HUES64 (cell line): ENCODE data around the gene RAI1.

Experiments
- H3K27ac ChIP-seq: 2 replicates; pipeline ENCODE4 v1.7.0; 2013; ENCODE audit warnings: low read depth, low read length, inconsistent platforms
- H3K27me3 ChIP-seq: 2 replicates; pipeline ENCODE4 v1.6.1; 2013; ENCODE audit warnings: mild to moderate bottlenecking, low read length; ENCODE audit not compliant: insufficient read depth
- H3K36me3 ChIP-seq: 2 replicates; pipeline ENCODE4 v1.6.1; 2013; ENCODE audit warnings: mild to moderate bottlenecking, low read length; ENCODE audit not compliant: insufficient read depth
- H3K4me1 ChIP-seq: 2 replicates; pipeline ENCODE4 v1.6.1; 2013; ENCODE audit warnings: mild to moderate bottlenecking, low read length, moderate library complexity; ENCODE audit not compliant: insufficient read depth
- H3K4me3 ChIP-seq: 2 replicates; pipeline ENCODE4 v1.5.1; 2013; ENCODE audit warnings: mild to moderate bottlenecking, low read length, moderate library complexity
- H3K9ac ChIP-seq: 2 replicates; pipeline ENCODE4 v1.6.1; 2013; ENCODE audit warnings: mild to moderate bottlenecking, low read depth, low read length
- H3K9me3 ChIP-seq: 2 replicates; pipeline ENCODE4 v1.6.1; 2013; ENCODE audit warnings: low read depth, low read length; ENCODE audit not compliant: insufficient read depth
- WGBS: fragments of 150-250, 120-280 bp; methylation state at CpG from one replicate; pipeline ENCODE4 v1.1.7; 2013; ENCODE audit warnings: missing lambda C conversion rate; 5-methylcytosine and 5-hydroxymethylcytosine counted together

RAI1 gene

DNA sequence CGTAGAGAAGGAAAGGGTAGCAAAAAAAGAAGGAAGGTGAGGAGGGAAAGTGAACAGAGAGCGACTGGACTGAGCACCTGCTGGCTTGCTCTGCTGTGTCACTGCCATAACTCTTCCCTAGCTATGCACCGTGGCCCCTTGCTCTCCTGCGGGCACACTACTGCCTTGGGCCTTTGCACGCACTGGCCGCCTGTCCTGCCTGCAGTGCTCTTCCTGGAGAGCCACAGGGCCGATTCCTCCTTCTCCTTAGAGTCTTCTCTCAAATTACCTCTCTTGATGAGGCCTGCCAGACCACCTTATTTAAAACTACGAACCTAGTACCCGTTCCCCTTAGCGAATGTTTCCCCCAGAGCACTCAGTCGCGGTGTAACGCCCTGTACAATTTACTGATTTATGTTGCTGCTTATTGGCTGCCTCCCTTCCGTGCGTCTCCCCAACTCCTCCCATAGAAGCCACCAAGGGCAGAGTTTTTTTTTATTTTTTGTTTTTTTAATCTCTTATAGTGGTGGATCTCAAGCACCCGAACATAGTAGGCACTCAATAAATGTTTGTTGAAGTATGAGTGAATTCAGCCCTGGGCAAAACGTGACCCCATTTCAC, 70.3 kb downstream of the RAI1 start:
- peak overlapping the region; percentile 24; the same call in 1 of the 2 replicates for H3K4me3 ChIP-seq
- H3K36me3 ChIP-seq, result no peaks in the 10 kb centered on the region
- WGBS, result 80% methylated on average over 14 of the region's 17 CpGs
- peak overlapping the region; percentile 28; the same call in 1 of the 2 replicates for H3K9ac ChIP-seq
- H3K27me3 ChIP-seq, result no peaks in the 10 kb centered on the region
- H3K27ac ChIP-seq, result no peak overlapping the region
- H3K4me1 ChIP-seq, result peaks cover 33% of the 10 kb centered on the region
- no peaks in the 10 kb centered on the region for H3K9me3 ChIP-seq

DNA sequence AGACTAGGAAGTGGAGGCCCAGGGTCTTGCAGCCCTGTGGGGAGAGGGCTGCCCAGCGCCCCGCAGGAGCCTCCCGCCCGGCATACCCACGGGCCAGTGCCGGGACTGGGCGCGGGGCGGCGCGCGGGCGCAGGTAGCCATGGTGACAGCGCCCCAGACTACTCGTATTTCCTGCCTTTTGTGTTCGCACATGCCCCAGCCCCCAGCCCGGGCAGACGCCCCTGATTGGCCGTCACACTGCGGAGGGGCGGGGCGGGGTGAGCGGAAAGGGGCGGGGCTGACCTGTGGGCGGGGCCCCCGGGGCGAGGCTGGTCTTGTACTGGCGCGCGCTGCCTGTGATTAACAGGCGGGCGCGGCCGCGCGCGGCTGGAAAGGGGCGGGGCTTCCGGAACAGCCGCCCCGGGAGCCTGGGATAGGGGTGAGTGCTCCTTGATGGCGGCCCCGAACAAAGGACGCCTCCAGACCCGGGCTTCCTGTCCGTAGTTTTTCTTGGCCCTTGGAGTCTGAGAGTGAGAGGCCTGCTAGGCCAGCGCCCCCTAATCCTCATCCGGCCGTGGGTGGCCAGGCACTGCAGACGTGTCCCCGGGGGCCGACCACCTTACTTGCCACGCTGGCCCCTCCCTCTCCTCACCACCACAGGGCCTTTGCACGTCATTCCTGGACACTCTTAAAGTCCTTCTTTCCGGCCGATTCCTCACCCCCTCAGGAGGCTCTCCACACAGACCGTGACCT, 71.0 kb downstream of the RAI1 start:
- Histone ChIP-seq H3K9ac (peak overlapping the region; percentile 52), H3K27ac (peak overlapping the region; percentile 75), H3K9me3 (no peaks in the 10 kb centered on the region), H3K27me3 (no peaks in the 10 kb centered on the region), H3K4me1 (peaks cover 33% of the 10 kb centered on the region), H3K36me3 (no peaks in the 10 kb centered on the region), H3K4me3 (peak overlapping the region; percentile 45)
- WGBS, result 9% methylated on average over 57 of the region's 57 CpGs

DNA sequence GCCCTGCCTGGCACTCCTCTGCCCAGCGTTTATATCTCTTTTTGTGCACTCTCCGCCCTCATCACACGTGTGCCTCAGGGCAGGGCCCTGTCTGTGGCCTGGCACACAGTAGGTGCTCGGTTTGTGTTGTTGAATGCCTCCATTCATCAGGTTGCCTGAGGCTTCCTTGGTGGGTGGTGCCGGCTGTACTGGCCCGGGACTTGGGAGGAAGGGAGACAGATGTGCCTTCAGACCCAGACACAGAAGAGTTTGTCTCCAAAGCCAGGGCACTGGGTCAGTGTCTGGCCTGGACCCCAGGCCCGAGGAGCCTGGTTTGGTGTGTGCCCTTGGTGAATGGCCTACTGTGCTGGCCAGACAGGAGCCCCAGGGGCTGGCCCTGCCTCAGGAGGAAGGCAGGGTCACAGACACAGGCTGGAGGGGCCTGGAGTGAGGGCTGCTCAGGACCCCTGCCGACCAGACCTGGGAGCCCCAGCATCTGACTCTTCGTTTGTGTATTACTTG, 71.6 kb downstream of the RAI1 start:
- Histone ChIP-seq H3K4me3 (peak overlapping the region; percentile 45), H3K27me3 (no peaks in the 10 kb centered on the region), H3K27ac (peak overlapping the region; percentile 75), H3K9me3 (no peaks in the 10 kb centered on the region), H3K9ac (peak overlapping the region; percentile 52; the same call in 1 of the 2 replicates), H3K36me3 (no peaks in the 10 kb centered on the region), H3K4me1 (peaks cover 33% of the 10 kb centered on the region)
- WGBS, result 54% methylated on average over 9 of the region's 9 CpGs

- Histone ChIP-seq H3K27ac (no peak overlapping the region), H3K4me3 (no peak overlapping the region), H3K27me3 (no peaks in the 10 kb centered on the region), H3K9me3 (no peaks in the 10 kb centered on the region), H3K9ac (no peak overlapping the region), H3K4me1 (peaks cover 19% of the 10 kb centered on the region), H3K36me3 (no peaks in the 10 kb centered on the region)
- 93% methylated on average over 11 of the region's 11 CpGs for WGBS
These were observed 73.7 kb downstream of the RAI1 start for GRCh38 chr17:17754719-17755686.

- Histone ChIP-seq H3K27me3 (no peaks in the 10 kb centered on the region), H3K4me3 (no peak overlapping the region), H3K9me3 (no peaks in the 10 kb centered on the region), H3K9ac (no peak overlapping the region), H3K27ac (no peak overlapping the region), H3K4me1 (peaks cover 19% of the 10 kb centered on the region), H3K36me3 (no peaks in the 10 kb centered on the region)
- 92% methylated on average over 8 of the region's 8 CpGs for WGBS
These were observed 74.5 kb downstream of the RAI1 start for GRCh38 chr17:17755715-17756114.

DNA sequence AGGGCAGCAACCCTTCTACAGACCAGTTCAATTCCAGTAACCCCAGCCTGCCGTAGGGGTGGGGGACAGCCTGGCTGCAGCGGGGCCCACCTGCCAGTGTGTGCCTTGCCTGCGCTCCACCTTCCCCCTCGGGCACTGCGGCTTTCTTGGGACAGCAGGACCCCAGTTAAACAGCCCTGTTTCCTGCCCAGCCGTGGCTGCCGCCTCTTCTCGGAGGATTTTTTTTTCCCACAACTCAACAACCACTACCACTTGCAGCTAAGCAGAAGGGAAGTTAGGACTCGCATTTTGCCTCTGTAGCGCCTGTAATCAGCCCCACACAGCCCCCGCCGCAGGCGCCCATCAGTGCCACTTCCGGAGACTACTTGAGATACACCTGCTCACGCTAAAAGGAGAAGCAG, 76.1 kb downstream of the RAI1 start:
- Histone ChIP-seq H3K4me1 (peaks cover 9% of the 10 kb centered on the region; the same call in 1 of the 2 replicates), H3K36me3 (no peaks in the 10 kb centered on the region), H3K27me3 (no peaks in the 10 kb centered on the region), H3K4me3 (no peak overlapping the region), H3K9ac (no peak overlapping the region), H3K9me3 (no peaks in the 10 kb centered on the region), H3K27ac (no peak overlapping the region)
- 94% methylated on average over 15 of the region's 15 CpGs for WGBS

- Histone ChIP-seq H3K9me3 (no peaks in the 10 kb centered on the region), H3K9ac (no peak overlapping the region), H3K36me3 (no peaks in the 10 kb centered on the region), H3K27ac (no peak overlapping the region), H3K27me3 (no peaks in the 10 kb centered on the region), H3K4me1 (peaks cover 7% of the 10 kb centered on the region; the same call in 1 of the 2 replicates), H3K4me3 (no peak overlapping the region)
- WGBS, result 92% methylated on average over 26 of the region's 26 CpGs
These were observed 76.9 kb downstream of the RAI1 start for GRCh38 chr17:17757956-17758845.

DNA sequence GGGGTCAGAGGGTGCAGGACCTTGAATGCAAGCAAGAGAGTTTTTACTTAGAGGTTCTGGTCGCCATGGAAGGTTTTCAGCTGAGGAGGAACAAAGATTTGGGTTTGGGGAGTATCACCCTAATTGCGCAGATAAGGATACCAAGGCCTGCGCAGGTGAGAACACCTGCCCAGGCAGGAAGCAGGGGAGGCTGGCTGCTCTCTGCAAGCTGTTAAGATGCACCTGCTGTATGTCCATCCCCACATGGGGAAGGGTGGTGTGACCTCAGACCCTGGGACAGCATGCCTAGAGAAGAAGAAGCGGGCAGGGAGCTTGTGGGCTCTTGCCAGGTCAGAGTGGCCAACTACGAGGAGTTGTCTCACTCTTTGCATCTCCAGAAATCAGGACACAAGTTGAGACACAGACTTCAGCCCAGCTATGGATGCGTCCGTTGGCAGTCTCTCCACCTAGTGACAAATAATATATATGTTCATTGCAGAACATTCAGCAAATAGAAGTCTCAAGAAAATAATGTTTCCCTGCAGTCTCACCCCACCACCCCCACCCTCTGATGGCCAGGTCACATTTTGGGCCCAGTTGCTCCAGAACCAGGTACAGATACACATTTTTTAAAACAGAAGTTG, 77.8 kb downstream of the RAI1 start:
- H3K4me3 ChIP-seq, result no peak overlapping the region

DNA sequence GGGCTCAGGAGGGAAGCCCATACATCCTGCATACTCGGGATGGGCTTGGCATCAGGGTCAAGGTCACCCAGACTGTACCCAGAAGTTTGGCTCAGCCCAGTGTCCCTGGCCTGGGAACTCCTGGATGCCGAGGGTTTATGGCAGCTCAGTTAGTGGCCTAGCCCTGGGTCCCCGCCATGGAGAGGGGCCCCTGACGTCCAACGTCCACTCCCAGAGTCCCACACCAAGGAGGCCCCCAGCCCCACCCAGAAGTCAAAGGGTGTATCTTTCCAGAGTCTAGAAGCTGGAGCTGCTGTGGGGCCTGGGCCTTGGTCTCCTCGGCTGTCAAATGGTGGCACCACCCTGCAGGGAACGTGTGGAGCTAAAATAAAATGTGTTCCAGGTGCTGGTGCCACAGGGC, 79.1 kb downstream of the RAI1 start:
- 90% methylated on average over 7 of the region's 7 CpGs for WGBS
- Histone ChIP-seq H3K27ac (no peak overlapping the region), H3K9ac (no peak overlapping the region), H3K36me3 (no peaks in the 10 kb centered on the region), H3K27me3 (no peaks in the 10 kb centered on the region), H3K9me3 (no peaks in the 10 kb centered on the region), H3K4me1 (peaks cover 5% of the 10 kb centered on the region; the same call in 1 of the 2 replicates), H3K4me3 (no peak overlapping the region)

More for the DNA sequence above, 77.8 kb downstream of the RAI1 start:
- Histone ChIP-seq H3K9ac (no peak overlapping the region), H3K36me3 (no peaks in the 10 kb centered on the region), H3K27me3 (no peaks in the 10 kb centered on the region), H3K4me1 (peaks cover 5% of the 10 kb centered on the region; the same call in 1 of the 2 replicates), H3K27ac (no peak overlapping the region), H3K9me3 (no peaks in the 10 kb centered on the region)
- WGBS, result 93% methylated on average over 7 of the region's 7 CpGs
